NCI-H187 treated with DMSO at 0.1 percent for 48 hours (cell line): ENCODE data around the gene ZNF600.
A peak's percentile ranks its signal among the peaks of the same experiment; 100 is the strongest.
"Not testable (repeated sequence)": the region's sequence is repeated elsewhere in the genome, so short reads cannot be mapped to it uniquely, and the experiment has no call there.

Experiments
- DNase-seq: peaks from one replicate; lab custom pipeline; 2025; lab: John Stamatoyannopoulos, UW

ZNF600 gene

GRCh38 chr19:52786464-52787354 is at the start of gene ZNF600:
ZNF600 (minus strand) TSS chr19:52786791; CDS start chr19:52778888, 7,903 bp downstream.
- DNase-seq, result not testable (repeated sequence)

DNA sequence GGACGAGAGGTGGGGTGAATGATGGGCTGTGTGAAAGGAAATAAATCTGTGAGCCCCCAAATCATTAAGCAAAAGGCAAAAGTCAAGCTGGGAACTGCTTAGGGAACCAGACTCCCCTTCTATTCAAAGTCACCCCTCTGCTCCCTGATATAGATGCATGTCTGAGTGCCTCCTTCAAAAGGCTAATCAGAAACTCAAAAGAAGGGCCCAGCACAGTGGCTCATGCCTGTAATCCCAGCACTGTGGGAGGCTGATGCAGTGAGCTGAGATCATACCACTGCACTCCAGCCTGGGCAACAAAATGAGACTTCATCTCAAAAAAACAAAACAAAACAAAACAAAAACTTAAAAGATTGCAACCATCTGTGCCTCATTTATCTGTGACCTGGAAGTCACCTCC is 47.7 kb upstream of the ZNF600 start:
- DNase-seq, result not testable (repeated sequence)

GRCh38 chr19:52833541-52833940 is 47.0 kb upstream of the ZNF600 start:
- not testable (repeated sequence) for DNase-seq

DNA sequence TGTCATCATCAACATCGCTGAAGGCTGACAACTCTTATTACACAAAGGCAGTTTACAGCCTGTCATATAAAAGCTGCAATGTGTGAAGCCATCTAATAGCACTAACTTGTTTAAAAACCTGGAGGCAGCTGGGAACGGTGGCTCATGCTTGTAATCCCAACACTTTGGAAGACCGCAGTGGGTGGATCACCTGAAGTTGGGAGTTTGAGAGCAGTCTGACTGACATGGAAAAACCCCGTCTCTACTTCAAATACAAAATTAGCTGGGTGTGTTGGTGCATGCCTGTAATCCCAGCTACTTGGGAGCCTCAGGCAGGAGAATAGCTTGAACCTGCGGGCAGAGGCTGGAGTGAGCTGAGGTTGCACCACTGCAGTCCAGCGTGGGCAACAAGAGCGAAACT is 43.3 kb upstream of the ZNF600 start:
- not testable (repeated sequence) for DNase-seq

- no peak for DNase-seq
Measured at GRCh38 chr19:52825765-52826164, 39.2 kb upstream of the ZNF600 start.

- DNase-seq, result no peak
Measured at GRCh38 chr19:52823676-52824075, 37.1 kb upstream of the ZNF600 start.

- peak; percentile 9 for DNase-seq
Measured at GRCh38 chr19:52821204-52821960, 34.8 kb upstream of the ZNF600 start, which contains the start of gene ZNF28. ZNF28 (minus strand) TSS chr19:52821633; CDS start chr19:52817958, 3,675 bp downstream.

- not testable (repeated sequence) for DNase-seq
Measured at GRCh38 chr19:52820472-52821203, 34.0 kb upstream of the ZNF600 start.

DNA sequence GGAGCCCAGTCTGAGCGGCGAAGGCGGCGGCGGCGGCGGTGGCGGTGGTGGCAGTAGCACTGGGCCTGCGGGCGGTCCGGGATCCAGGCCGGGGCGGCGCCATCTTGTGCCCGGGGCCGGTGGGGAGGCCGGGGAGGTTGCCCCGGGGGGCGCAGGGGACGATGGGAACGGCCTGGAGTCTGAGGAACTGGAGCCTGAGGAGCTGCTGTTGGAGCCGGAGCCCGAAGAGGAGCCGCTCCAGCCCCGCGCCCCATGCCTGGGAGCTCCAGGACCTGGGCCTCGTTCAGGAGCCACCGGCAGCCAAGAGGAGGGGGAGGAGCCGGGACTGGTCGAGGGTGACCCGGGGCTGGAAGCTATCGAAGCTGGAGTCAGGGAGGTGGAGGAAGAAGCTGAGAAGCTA is 23.2 kb upstream of the ZNF600 start:
- DNase-seq, result no peak

GRCh38 chr19:52799950-52800640 is 13.5 kb upstream of the ZNF600 start:
- DNase-seq, result not testable (repeated sequence)

GRCh38 chr19:52789440-52789839 is 2.8 kb upstream of the ZNF600 start:
- DNase-seq, result no peak

GRCh38 chr19:52786078-52786463 is 520 bp downstream of the ZNF600 start:
- no peak for DNase-seq

- DNase-seq, result no peak
Measured at GRCh38 chr19:52785506-52785905, 1.1 kb downstream of the ZNF600 start.

- DNase-seq, result not testable (repeated sequence)
Measured at GRCh38 chr19:52782864-52783263, 3.7 kb downstream of the ZNF600 start.

DNA sequence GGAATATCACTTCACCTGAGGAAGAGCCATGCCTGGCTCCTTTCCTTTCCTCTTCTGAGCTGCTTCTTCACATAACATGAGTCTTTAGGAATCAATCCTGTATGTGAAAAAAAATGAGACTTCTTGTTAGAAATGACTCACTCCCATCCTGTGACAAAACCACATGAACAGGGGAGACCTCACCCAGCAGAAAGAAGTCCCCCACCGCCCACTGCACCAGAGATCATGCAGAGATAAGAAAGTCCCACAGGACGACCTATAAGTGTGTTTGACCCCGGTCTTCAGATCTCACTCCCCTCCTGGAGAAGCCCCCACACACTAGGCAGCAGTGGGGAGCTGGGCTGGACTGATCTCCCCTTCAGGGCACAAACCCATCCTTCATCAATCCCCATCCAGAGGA is 7.8 kb downstream of the ZNF600 start:
- no peak for DNase-seq

DNA sequence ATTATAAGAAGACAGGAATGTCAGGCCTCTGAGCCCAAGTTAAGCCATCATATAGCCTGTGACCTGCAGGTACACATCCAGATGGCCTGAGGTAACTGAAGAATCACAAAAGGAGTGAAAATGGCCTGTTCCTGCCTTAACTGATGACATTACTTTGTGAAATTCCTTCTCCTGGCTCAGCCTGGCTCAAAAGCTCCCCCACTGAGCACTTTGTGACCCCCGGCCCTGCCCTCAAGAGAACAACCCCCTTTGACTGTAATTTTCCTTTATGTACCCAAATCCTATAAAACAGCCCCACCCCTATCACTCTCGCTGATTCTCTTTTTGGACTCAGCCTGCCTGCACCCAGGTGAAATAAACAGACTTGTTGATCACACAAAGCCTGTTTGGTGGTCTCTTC is 30.1 kb downstream of the ZNF600 start:
- not testable (repeated sequence) for DNase-seq

DNA sequence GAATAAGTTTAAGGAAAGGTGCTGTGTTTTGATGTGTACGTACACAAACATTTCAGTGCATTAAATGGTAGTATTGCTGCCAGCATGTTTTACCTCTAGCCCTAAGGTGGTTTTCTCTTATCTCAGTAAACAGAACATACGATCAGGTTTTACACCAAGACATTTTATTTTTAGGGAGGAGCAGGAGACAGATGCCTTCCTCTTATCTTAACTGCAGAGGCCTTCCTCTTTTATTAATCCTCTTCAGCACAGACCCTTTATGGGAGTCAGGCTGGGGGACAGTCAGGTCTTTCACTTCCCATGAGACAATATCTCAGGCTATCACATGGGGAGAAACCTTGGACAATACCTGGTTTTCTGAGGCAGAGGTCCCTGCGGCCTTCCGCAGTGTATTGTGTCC is 36.8 kb downstream of the ZNF600 start:
- no peak for DNase-seq

- no peak for DNase-seq
Measured at GRCh38 chr19:52748336-52748950, 38.1 kb downstream of the ZNF600 start.

DNA sequence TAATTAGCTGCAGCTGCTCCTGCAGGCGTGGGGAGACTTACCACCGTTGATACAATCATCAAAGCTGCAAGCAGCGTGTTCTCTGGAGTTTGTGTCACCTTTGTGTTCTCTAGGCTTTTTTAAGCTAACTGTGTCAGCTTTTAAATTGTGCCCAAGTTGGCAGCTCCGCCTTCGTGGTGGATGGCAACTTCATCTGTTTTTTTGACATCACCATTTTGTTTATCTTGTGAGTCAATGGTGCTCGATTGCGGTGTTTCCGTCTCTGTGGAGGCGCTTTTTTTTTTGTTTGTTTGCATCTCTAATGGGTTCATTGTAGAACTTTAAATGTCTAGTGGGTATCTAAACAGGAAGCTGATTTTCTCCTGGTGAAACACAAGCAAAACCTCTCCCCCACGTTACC is 40.7 kb downstream of the ZNF600 start:
- not testable (repeated sequence) for DNase-seq

DNA sequence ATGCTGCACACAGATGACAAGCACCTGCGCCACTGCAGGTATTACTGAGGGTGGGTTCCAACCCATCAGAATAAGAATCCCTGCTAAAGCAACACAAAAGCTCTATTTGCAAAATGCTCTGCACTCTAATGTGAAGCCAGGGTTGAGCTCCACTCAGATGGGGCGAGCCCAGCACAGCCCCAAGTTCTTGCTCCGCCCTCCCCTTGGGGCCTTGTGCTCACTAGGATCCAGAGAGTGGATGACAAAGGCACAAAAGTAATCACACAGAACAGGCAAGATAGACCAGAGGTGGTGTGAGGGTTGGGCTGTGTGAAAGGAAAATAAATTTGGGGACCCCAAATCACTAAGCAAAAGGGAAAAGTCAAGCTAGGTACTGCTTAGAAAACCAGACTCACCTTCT is 43.5 kb downstream of the ZNF600 start:
- no peak for DNase-seq

- DNase-seq, result no peak
Measured at GRCh38 chr19:52742516-52742915, 44.1 kb downstream of the ZNF600 start.
